ENCODE measurements around the gene PPM1K. TPM values are rescaled to one million over a fixed set of nuclear protein-coding genes. Genes with fewer than 3 reads are reported as not detected.

PPM1K gene
- total and polyA plus RNA-seq, 2 donors (not counting 1 experiment from before 2014, with no cell fraction given): 80.2 to 145 TPM

GRCh38 chr4:88251924-88252323, 32.4 kb downstream of the PPM1K start:
- Histone ChIP-seq H3K4me3 (ENCODE audit: control extremely low read depth in 1 of 5, extremely low read depth in 1 of 5, insufficient read depth in 1 of 5, low read depth in 2 of 5, low read length in 4 of 5) (no peak overlapping the region), H3K9ac (ENCODE audit: low read length) (no peak overlapping the region), H3K4me1 (ENCODE audit: control insufficient read depth in 2 of 2, insufficient read depth in 2 of 2, low read length in 2 of 2) (no peaks in the 10 kb centered on the region), H3K27ac (ENCODE audit: low read length in 2 of 2) (no peak overlapping the region), H3K36me3 (replicated peaks in 1 of 2; ENCODE audit: control extremely low read depth in 1 of 2, control insufficient read depth in 1 of 2, extremely low read depth in 1 of 2, insufficient read depth in 2 of 2, low read length in 1 of 2) (no peaks in the 10 kb centered on the region), H3K9me3 (ENCODE audit: control extremely low read depth in 1 of 3, control insufficient read depth in 2 of 3, insufficient read depth in 1 of 3, low read length in 2 of 3) (no peaks in the 10 kb centered on the region), H2AFZ (ENCODE audit: insufficient read depth, low read depth, low read length, poor library complexity, severe bottlenecking) (no peak overlapping the region), H4K20me1 (ENCODE audit: control insufficient read depth, insufficient read depth, low read length, poor library complexity, severe bottlenecking) (no peaks in the 10 kb centered on the region), H3K4me2 (replicated peaks; ENCODE audit: low read depth, low read length, poor library complexity, severe bottlenecking) (no peak overlapping the region), H3K27me3 (replicated peaks in 1 of 4; ENCODE audit: control extremely low read depth in 1 of 4, control insufficient read depth in 3 of 4, insufficient read depth in 4 of 4, low read length in 3 of 4) (no peaks in the 10 kb centered on the region), H3K79me2 (ENCODE audit: control insufficient read depth, insufficient read depth, low read length) (no peaks in the 10 kb centered on the region)
- Mint-ChIP-seq H3K9me3 (ENCODE audit: insufficient read depth) (no peaks in the 10 kb centered on the region), H3K4me1 (no peaks in the 10 kb centered on the region), H3K27me3 (no peaks in the 10 kb centered on the region), H3K4me3 (no peak overlapping the region), H3K27ac (no peak overlapping the region)
- DNase-seq (no peak), ATAC-seq (ENCODE audit: low read depth) (no peak)
- ChIA-PET POLR2A (interaction anchor here (0.7 kb wide), 1 partner anchor 507 kb away, joined by 3 read pairs; no protein-coding TSS in a partner anchor), CTCF (no interaction called here)
- intact Hi-C loops (cut with micrococcal nuclease): no loop called here
- no peak for TF ChIP-seq CTCF (IDR thresholded peaks at IDR 0.05)
- TF ChIP-seq EZH2 (IDR thresholded peaks at IDR 0.05; ENCODE audit: borderline replicate concordance, insufficient read depth, low read depth, low read length, poor library complexity, severe bottlenecking): no peak
- 34% methylated on average over 2 of the region's 3 CpGs for WGBS (ENCODE audit: insufficient coverage)

- DNase-seq (no peak), ATAC-seq (ENCODE audit: low read depth) (no peak)
- no peaks in the 10 kb centered on the region for H3K9me3 Mint-ChIP-seq (ENCODE audit: insufficient read depth)
- Histone ChIP-seq H3K4me3 (ENCODE audit: control extremely low read depth in 1 of 5, extremely low read depth in 1 of 5, insufficient read depth in 1 of 5, low read depth in 2 of 5, low read length in 4 of 5) (no peak overlapping the region), H4K20me1 (ENCODE audit: control insufficient read depth, insufficient read depth, low read length, poor library complexity, severe bottlenecking) (no peaks in the 10 kb centered on the region), H3K9ac (ENCODE audit: low read length) (no peak overlapping the region), H3K9me3 (ENCODE audit: control extremely low read depth in 1 of 3, control insufficient read depth in 2 of 3, insufficient read depth in 1 of 3, low read length in 2 of 3) (no peaks in the 10 kb centered on the region), H3K27me3 (replicated peaks in 1 of 4; ENCODE audit: control extremely low read depth in 1 of 4, control insufficient read depth in 3 of 4, insufficient read depth in 4 of 4, low read length in 3 of 4) (no peaks in the 10 kb centered on the region), H3K27ac (ENCODE audit: low read length in 2 of 2) (no peak overlapping the region), H3K4me1 (ENCODE audit: control insufficient read depth in 2 of 2, insufficient read depth in 2 of 2, low read length in 2 of 2) (peaks cover 9% of the 10 kb centered on the region in 2 donors), H3K36me3 (replicated peaks in 1 of 2; ENCODE audit: control extremely low read depth in 1 of 2, control insufficient read depth in 1 of 2, extremely low read depth in 1 of 2, insufficient read depth in 2 of 2, low read length in 1 of 2) (no peaks in the 10 kb centered on the region), H2AFZ (ENCODE audit: insufficient read depth, low read depth, low read length, poor library complexity, severe bottlenecking) (no peak overlapping the region), H3K4me2 (replicated peaks; ENCODE audit: low read depth, low read length, poor library complexity, severe bottlenecking) (no peak overlapping the region), H3K79me2 (ENCODE audit: control insufficient read depth, insufficient read depth, low read length) (no peaks in the 10 kb centered on the region)
- CTCF ChIA-PET: no interaction called here
- no peak for TF ChIP-seq CTCF (IDR thresholded peaks at IDR 0.05)
- TF ChIP-seq EZH2 (IDR thresholded peaks at IDR 0.05; ENCODE audit: borderline replicate concordance, insufficient read depth, low read depth, low read length, poor library complexity, severe bottlenecking): no peak
- POLR2A ChIA-PET: no interaction called here
- H3K4me1 Mint-ChIP-seq: peaks cover 13% of the 10 kb centered on the region
- no peak overlapping the region for H3K27ac Mint-ChIP-seq
- no peak overlapping the region for H3K4me3 Mint-ChIP-seq
- no CpG with 5 or more reads among the region's 3 CpGs for WGBS (ENCODE audit: insufficient coverage)
- no peaks in the 10 kb centered on the region for H3K27me3 Mint-ChIP-seq
- intact Hi-C loops (cut with micrococcal nuclease): no loop called here
Observed at GRCh38 chr4:88247148-88247547, 37.2 kb downstream of the PPM1K start.

All from B cell (primary cell).